ENCODE results near the gene VEGFA.

Gene VEGFA

GRCh38 chr6:43768983-43769525, 957 bp upstream of the VEGFA start:
- no peak for DNase-seq (ENCODE audit: low read depth in 1 of 2, low spot score in 1 of 2)
- no peak for TF ChIP-seq SPI1 (IDR thresholded peaks at IDR 0.05; ENCODE audit: borderline replicate concordance, low read depth)
- TF ChIP-seq REST (IDR thresholded peaks at IDR 0.05; ENCODE audit: insufficient replicate concordance, low read depth) = no peak
- no peak for TF ChIP-seq POLR2AphosphoS5 (IDR thresholded peaks at IDR 0.05; ENCODE audit: low read depth)
- no peak for TF ChIP-seq GABPA (IDR thresholded peaks at IDR 0.05; ENCODE audit: low read depth)
- no peak for TF ChIP-seq CTCF (IDR thresholded peaks at IDR 0.05; ENCODE audit: insufficient read depth, low read length)
- no peaks in the 10 kb centered on the region for H3K27me3 ChIP-seq (ENCODE audit: insufficient read depth, poor library complexity, severe bottlenecking)
- no peak overlapping the region for H3K4me3 ChIP-seq (replicated peaks; ENCODE audit: insufficient read depth, low read length)
- no peak overlapping the region for H3K27ac ChIP-seq (replicated peaks)

GRCh38 chr6:43770372-43771209, 580 bp downstream of the VEGFA start:
- no peaks in the 10 kb centered on the region for H3K27me3 ChIP-seq (ENCODE audit: insufficient read depth, poor library complexity, severe bottlenecking)
- peak in 1 of 2 experiments; percentile 77 for DNase-seq (ENCODE audit: low read depth in 1 of 2, low spot score in 1 of 2)
- H3K27ac ChIP-seq (replicated peaks) = peak overlapping the region; percentile 98
- H3K4me3 ChIP-seq (replicated peaks; ENCODE audit: insufficient read depth, low read length) = peak overlapping the region; percentile 77
- no peak for TF ChIP-seq CTCF (IDR thresholded peaks at IDR 0.05; ENCODE audit: insufficient read depth, low read length)
- no peak; the same call in 1 of the 2 replicates for TF ChIP-seq POLR2AphosphoS5 (IDR thresholded peaks at IDR 0.05; ENCODE audit: low read depth)
- peak; percentile 51; the same call in 1 of the 2 replicates for TF ChIP-seq SPI1 (IDR thresholded peaks at IDR 0.05; ENCODE audit: borderline replicate concordance, low read depth)
- peak; percentile 41 for TF ChIP-seq REST (IDR thresholded peaks at IDR 0.05; ENCODE audit: insufficient replicate concordance, low read depth)
- no peak for TF ChIP-seq GABPA (IDR thresholded peaks at IDR 0.05; ENCODE audit: low read depth)

GRCh38 chr6:43771210-43771857, 1.3 kb downstream of the VEGFA start:
- H3K27ac ChIP-seq (replicated peaks) = peak overlapping the region; percentile 98
- TF ChIP-seq REST (IDR thresholded peaks at IDR 0.05; ENCODE audit: insufficient replicate concordance, low read depth) (no peak), GABPA (IDR thresholded peaks at IDR 0.05; ENCODE audit: low read depth) (no peak), SPI1 (IDR thresholded peaks at IDR 0.05; ENCODE audit: borderline replicate concordance, low read depth) (no peak), CTCF (IDR thresholded peaks at IDR 0.05; ENCODE audit: insufficient read depth, low read length) (no peak), POLR2AphosphoS5 (IDR thresholded peaks at IDR 0.05; ENCODE audit: low read depth) (peak; percentile 59; the same call in 1 of the 2 replicates)
- peak overlapping the region; percentile 77 for H3K4me3 ChIP-seq (replicated peaks; ENCODE audit: insufficient read depth, low read length)
- H3K27me3 ChIP-seq (ENCODE audit: insufficient read depth, poor library complexity, severe bottlenecking) = no peaks in the 10 kb centered on the region
- peak; percentile 59 to 70 for DNase-seq (ENCODE audit: low read depth in 1 of 2, low spot score in 1 of 2)

All from HL-60 (cell line).